ENCODE measurements around the gene CDKN1B.

The CDKN1B gene

GRCh38 chr12:12701457-12701856 is 15.7 kb upstream of the CDKN1B start:
- no peak for DNase-seq (ENCODE audit: low read depth)

- DNase-seq (ENCODE audit: low read depth): no peak
Observed at GRCh38 chr12:12704593-12705230, 12.5 kb upstream of the CDKN1B start.

GRCh38 chr12:12705838-12706520 is 11.2 kb upstream of the CDKN1B start:
- DNase-seq (ENCODE audit: low read depth): peak; percentile 44

GRCh38 chr12:12713932-12714275 is 3.3 kb upstream of the CDKN1B start:
- no peak for DNase-seq (ENCODE audit: low read depth)

GRCh38 chr12:12714276-12715021 is 2.7 kb upstream of the CDKN1B start:
- DNase-seq (ENCODE audit: low read depth): no peak

- DNase-seq (ENCODE audit: low read depth): no peak
Observed at GRCh38 chr12:12715128-12715458, 2.1 kb upstream of the CDKN1B start.

GRCh38 chr12:12715459-12716150 is 1.6 kb upstream of the CDKN1B start:
- no peak for DNase-seq (ENCODE audit: low read depth)

GRCh38 chr12:12716151-12716792 is 896 bp upstream of the CDKN1B start:
- no peak for DNase-seq (ENCODE audit: low read depth)

- DNase-seq (ENCODE audit: low read depth): no peak
Observed at GRCh38 chr12:12717586-12718380, 615 bp downstream of the CDKN1B start.

DNA sequence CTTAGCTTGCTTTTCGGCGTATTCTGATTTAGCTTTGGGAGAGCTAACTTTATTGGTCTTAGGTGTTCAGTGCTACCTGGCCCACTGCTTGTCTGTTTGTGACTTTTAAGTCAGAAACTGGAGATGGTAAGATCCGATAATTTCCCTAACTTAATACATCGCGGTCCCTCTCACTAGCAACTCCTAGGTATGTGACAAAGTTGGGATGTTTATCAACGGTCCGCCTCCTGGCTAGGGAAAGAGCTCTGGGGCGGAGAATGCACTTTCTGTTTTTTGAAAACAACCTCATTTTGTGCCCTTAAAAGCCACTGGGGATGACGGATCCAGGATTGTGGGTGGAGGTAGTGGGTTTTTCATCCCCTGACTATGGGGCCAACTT is 1.2 kb downstream of the CDKN1B start:
- DNase-seq (ENCODE audit: low read depth): no peak

DNA sequence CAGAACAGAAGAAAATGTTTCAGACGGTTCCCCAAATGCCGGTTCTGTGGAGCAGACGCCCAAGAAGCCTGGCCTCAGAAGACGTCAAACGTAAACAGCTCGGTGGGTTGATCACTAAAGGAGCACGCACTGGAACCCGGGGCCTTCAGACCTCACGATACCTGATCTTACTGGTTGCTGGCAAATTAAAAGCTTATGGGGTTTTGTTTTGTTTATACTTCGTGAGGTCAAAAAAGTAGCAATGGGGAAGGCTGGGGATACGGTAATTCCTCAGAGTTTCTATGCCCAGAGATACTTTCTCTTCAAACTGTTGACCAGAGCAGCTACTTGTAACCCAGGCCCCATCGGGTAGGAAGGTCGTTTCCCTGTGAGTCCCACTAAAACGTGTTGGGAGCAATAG is 1.7 kb downstream of the CDKN1B start:
- no peak for DNase-seq (ENCODE audit: low read depth)

DNA sequence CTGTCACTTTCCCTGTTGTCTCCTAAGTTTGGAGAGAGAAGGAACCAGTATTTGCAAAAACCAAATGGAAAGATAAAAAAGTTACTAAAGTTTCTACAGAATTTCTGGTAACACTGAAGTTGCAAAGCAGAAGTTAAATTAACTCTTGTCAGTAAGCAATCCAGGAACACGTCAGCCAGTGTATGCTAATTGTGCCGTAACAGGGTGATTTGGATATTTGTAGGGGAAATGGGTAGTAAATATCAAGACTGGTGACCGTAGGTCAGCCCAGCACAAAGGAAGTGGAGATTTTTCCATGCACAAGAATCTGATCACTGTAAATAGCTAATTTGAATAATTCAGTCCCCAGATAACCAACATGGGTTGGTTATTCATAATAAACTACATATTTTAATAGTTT is 2.3 kb downstream of the CDKN1B start:
- no peak for DNase-seq (ENCODE audit: low read depth)

DNA sequence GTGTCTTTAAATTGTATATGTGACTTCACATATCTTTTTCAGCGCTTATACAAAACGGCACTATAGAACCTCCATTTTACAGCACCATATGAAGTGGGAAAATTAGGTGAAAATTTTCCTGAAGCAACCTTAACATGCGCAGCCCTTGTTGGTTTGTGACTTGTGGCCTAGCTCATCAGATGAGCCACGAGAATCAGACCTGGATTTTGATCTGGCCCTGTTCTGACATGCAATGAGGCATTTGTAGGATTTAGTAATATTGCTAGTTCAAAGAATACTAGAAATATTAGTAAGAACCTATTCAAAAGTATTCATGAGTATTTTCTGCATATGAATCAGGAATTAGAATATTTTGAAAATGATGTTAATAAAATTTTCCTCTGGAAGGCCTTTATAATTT is 2.9 kb downstream of the CDKN1B start:
- DNase-seq (ENCODE audit: low read depth): no peak

GRCh38 chr12:12720672-12721161 is 3.5 kb downstream of the CDKN1B start:
- DNase-seq (ENCODE audit: low read depth): no peak

DNA sequence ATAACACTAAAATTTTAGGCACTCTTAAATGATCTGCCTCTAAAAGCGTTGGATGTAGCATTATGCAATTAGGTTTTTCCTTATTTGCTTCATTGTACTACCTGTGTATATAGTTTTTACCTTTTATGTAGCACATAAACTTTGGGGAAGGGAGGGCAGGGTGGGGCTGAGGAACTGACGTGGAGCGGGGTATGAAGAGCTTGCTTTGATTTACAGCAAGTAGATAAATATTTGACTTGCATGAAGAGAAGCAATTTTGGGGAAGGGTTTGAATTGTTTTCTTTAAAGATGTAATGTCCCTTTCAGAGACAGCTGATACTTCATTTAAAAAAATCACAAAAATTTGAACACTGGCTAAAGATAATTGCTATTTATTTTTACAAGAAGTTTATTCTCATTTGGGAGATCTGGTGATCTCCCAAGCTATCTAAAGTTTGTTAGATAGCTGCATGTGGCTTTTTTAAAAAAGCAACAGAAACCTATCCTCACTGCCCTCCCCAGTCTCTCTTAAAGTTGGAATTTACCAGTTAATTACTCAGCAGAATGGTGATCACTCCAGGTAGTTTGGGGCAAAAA is 4.1 kb downstream of the CDKN1B start:
- no peak for DNase-seq (ENCODE audit: low read depth)

DNA sequence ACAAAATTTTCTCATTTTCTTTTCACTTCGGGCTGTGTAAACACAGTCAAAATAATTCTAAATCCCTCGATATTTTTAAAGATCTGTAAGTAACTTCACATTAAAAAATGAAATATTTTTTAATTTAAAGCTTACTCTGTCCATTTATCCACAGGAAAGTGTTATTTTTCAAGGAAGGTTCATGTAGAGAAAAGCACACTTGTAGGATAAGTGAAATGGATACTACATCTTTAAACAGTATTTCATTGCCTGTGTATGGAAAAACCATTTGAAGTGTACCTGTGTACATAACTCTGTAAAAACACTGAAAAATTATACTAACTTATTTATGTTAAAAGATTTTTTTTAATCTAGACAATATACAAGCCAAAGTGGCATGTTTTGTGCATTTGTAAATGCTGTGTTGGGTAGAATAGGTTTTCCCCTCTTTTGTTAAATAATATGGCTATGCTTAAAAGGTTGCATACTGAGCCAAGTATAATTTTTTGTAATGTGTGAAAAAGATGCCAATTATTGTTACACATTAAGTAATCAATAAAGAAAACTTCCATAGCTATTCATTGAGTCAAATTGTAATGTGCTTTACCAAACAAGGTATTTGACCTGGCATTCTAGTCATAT is 4.8 kb downstream of the CDKN1B start:
- DNase-seq (ENCODE audit: low read depth): no peak

DNA sequence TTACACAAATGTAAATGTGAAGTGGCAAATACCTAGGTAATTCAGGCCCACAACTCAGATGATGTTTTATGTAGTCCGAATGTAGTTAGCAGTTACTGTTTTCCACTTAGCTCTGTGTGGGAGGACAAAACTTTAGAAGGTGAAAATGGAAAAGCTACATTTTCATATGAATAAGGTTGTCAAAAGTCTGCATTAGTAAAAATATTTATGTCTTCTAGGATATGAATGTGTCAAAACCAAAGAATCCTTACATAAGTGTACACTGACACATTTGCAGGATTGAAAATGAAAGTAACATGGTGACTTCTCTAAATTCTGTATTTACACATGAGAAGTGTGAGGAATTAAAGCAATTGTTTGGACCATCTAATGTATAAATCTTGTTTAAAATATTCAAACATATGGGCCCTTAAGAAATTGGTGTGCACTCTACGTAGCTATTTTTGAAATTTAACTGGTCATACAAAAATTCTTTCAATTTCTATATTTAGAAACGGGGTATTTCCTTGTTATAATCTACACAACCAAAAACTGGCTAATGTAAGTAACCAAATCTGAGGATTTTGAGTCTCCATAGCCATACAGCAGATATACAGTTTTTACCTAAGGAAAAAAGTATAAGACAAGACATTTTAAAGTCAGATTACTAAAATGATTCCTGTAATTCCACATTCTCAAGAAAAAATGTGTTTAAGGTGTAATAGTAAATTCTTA is 5.4 kb downstream of the CDKN1B start:
- no peak for DNase-seq (ENCODE audit: low read depth)

GRCh38 chr12:12723149-12723680 is 6.0 kb downstream of the CDKN1B start:
- no peak for DNase-seq (ENCODE audit: low read depth)

- no peak for DNase-seq (ENCODE audit: low read depth)
Observed at GRCh38 chr12:12723681-12724420, 6.7 kb downstream of the CDKN1B start.

Measured in activated gamma-delta T cell treated with anti-CD3 and anti-CD28 coated beads, Interleukin-2, amount 50 U/mL, for 16 hours (primary cell).